Neuronal stem cell (in vitro differentiated cells): ENCODE measurements around the gene AHRR.
"Not testable (repeated sequence)": the region's sequence is repeated elsewhere in the genome, so short reads cannot be mapped to it uniquely, and the experiment has no call there.

Experiments
- DNase-seq: peaks from one replicate; pipeline ENCODE4 v3.0.0-alpha.2; 2013; ENCODE audit warnings: low spot score
- H2AFZ ChIP-seq: one replicate; pipeline ENCODE4 v1.6.1; 2013; ENCODE audit warnings: mild to moderate bottlenecking, low read length, inconsistent platforms
- H2AK5ac ChIP-seq: 2 replicates; pipeline ENCODE4 v1.6.1; 2013; ENCODE audit warnings: low read depth, mild to moderate bottlenecking, inconsistent platforms, low read length, moderate library complexity, mixed read lengths
- H2BK120ac ChIP-seq: 2 replicates; pipeline ENCODE4 v1.6.1; 2013; ENCODE audit warnings: low read depth, mild to moderate bottlenecking, inconsistent platforms, low read length, moderate library complexity, mixed read lengths
- H2BK12ac ChIP-seq: one replicate; pipeline ENCODE4 v1.6.1; 2013; ENCODE audit warnings: low read length, inconsistent platforms
- H2BK15ac ChIP-seq: 2 replicates; pipeline ENCODE4 v1.6.1; 2013; ENCODE audit warnings: mild to moderate bottlenecking, low read length, inconsistent platforms, mixed read lengths
- H2BK5ac ChIP-seq: one replicate; pipeline ENCODE4 v1.6.1; 2013; ENCODE audit warnings: inconsistent platforms, mild to moderate bottlenecking, low read length, moderate library complexity
- H3K14ac ChIP-seq: one replicate; pipeline ENCODE4 v1.6.1; 2013; ENCODE audit warnings: low read length, inconsistent platforms
- H3K18ac ChIP-seq: 2 replicates; pipeline ENCODE4 v1.6.1; 2013; ENCODE audit warnings: low read length, inconsistent platforms
- H3K23ac ChIP-seq: 2 replicates; pipeline ENCODE4 v1.6.1; 2013; ENCODE audit warnings: low read depth, mild to moderate bottlenecking, mixed read lengths, low read length, inconsistent platforms; ENCODE audit not compliant: poor library complexity
- H3K27ac ChIP-seq: replicated peaks from 3 replicates; pipeline ENCODE4 v1.5.1; 2013; ENCODE audit warnings: low read length, inconsistent platforms
- H3K27me3 ChIP-seq, 3 experiments: 2 replicates each; pipeline ENCODE4 v1.6.1; 2013; ENCODE audit warnings: low read length in 3 of 3, mild to moderate bottlenecking in 2 of 3, inconsistent platforms in 1 of 3, low read depth in 1 of 3, mixed read lengths in 1 of 3, moderate library complexity in 1 of 3; ENCODE audit not compliant: control insufficient read depth in 3 of 3, insufficient read depth in 3 of 3
- H3K36me3 ChIP-seq, 2 donors: replicated peaks in 1 of 2; 2 replicates each; pipeline ENCODE4 v1.6.1; 2013; ENCODE audit warnings: low read length in 2 of 2; ENCODE audit not compliant: control insufficient read depth in 2 of 2, insufficient read depth in 2 of 2
- H3K4ac ChIP-seq: 2 replicates; pipeline ENCODE4 v1.6.1; 2013; ENCODE audit warnings: inconsistent platforms, mild to moderate bottlenecking, low read length, moderate library complexity
- H3K4me1 ChIP-seq, 2 donors: 1 replicate in 1 of 2; 2 replicates in 1 of 2; pipeline ENCODE4 v1.6.1; 2013; ENCODE audit warnings: low read length in 2 of 2, low read depth in 1 of 2; ENCODE audit not compliant: control insufficient read depth in 2 of 2, insufficient read depth in 1 of 2
- H3K4me2 ChIP-seq: one replicate; pipeline ENCODE4 v1.6.1; 2013; ENCODE audit warnings: mild to moderate bottlenecking, low read length, inconsistent platforms; ENCODE audit not compliant: insufficient read depth, poor library complexity, severe bottlenecking
- H3K4me3 ChIP-seq, 2 donors: 2 replicates each; pipeline ENCODE4 v1.5.1; 2013; ENCODE audit warnings: low read length in 2 of 2, mild to moderate bottlenecking in 2 of 2, inconsistent platforms in 1 of 2, moderate library complexity in 1 of 2
- H3K79me1 ChIP-seq: one replicate; pipeline ENCODE4 v1.6.1; 2013; ENCODE audit warnings: low read depth, mild to moderate bottlenecking, inconsistent platforms, low read length, moderate library complexity
- H3K9ac ChIP-seq: one replicate; pipeline ENCODE4 v1.6.1; 2013; ENCODE audit warnings: mild to moderate bottlenecking, low read depth, low read length, inconsistent platforms; ENCODE audit not compliant: poor library complexity
- H3K9me3 ChIP-seq, 2 donors: replicated peaks in 1 of 2; 2 replicates each; pipeline versions ENCODE3 to v1.6.1; 2013; ENCODE audit warnings: low read length in 2 of 2, mild to moderate bottlenecking in 2 of 2, inconsistent platforms in 1 of 2, low read depth in 1 of 2, mixed read lengths in 1 of 2, moderate library complexity in 1 of 2; ENCODE audit not compliant: control insufficient read depth in 2 of 2, insufficient read depth in 1 of 2
- H4K8ac ChIP-seq: one replicate; pipeline ENCODE4 v1.6.1; 2013; ENCODE audit warnings: low read depth, mild to moderate bottlenecking, inconsistent platforms, low read length, moderate library complexity
- H4K91ac ChIP-seq: one replicate; pipeline ENCODE4 v1.6.1; 2013; ENCODE audit warnings: low read length, low read depth, mild to moderate bottlenecking, inconsistent platforms; ENCODE audit not compliant: poor library complexity
- WGBS, 2 donors: extraction: QIAGEN DNeasy Blood & Tissue Kit; methylation state at CpG; one replicate each; pipeline ENCODE4 v1.1.7; 2013; ENCODE audit warnings: missing lambda C conversion rate in 2 of 2, mixed read lengths in 1 of 2; ENCODE audit not compliant: insufficient read length in 2 of 2, insufficient replicate concordance in 1 of 2; ENCODE audit errors: extremely low coverage in 2 of 2; 5-methylcytosine and 5-hydroxymethylcytosine counted together

The AHRR gene

GRCh38 chr5:290200-290599, 31.3 kb upstream of the AHRR start:
- H2AK5ac ChIP-seq, H3K14ac ChIP-seq, H2BK12ac ChIP-seq, H3K9me3 ChIP-seq, H3K23ac ChIP-seq, H4K91ac ChIP-seq, H2AFZ ChIP-seq, H2BK15ac ChIP-seq, H3K27me3 ChIP-seq, H3K4ac ChIP-seq, H3K27ac ChIP-seq, H3K4me1 ChIP-seq, H3K4me3 ChIP-seq, H2BK5ac ChIP-seq, H3K9ac ChIP-seq, DNase-seq, H2BK120ac ChIP-seq, H3K18ac ChIP-seq, H3K4me2 ChIP-seq, H4K8ac ChIP-seq: not testable (repeated sequence)
- WGBS, 2 donors, result no CpG with 5 or more reads among the region's 13 CpGs
- H3K79me1 ChIP-seq, result peaks cover 14% of the 10 kb centered on the region
- peaks cover 12 to 35% of the 10 kb centered on the region in 2 donors for H3K36me3 ChIP-seq

GRCh38 chr5:291345-291744, 30.2 kb upstream of the AHRR start:
- not testable (repeated sequence) for H2BK12ac ChIP-seq, H3K4me2 ChIP-seq, H3K9ac ChIP-seq, H3K18ac ChIP-seq, H2BK120ac ChIP-seq, DNase-seq, H3K4ac ChIP-seq, H2BK15ac ChIP-seq, H2AFZ ChIP-seq, H3K79me1 ChIP-seq, H3K14ac ChIP-seq, H2AK5ac ChIP-seq, H3K23ac ChIP-seq, H2BK5ac ChIP-seq, H4K8ac ChIP-seq, H3K4me1 ChIP-seq, H3K9me3 ChIP-seq, H3K27me3 ChIP-seq, H3K27ac ChIP-seq, H3K4me3 ChIP-seq, H4K91ac ChIP-seq
- peaks cover 8 to 25% of the 10 kb centered on the region in 2 donors for H3K36me3 ChIP-seq
- no CpG with 5 or more reads among the region's 10 CpGs for WGBS, 2 donors

- not testable (repeated sequence) for H3K27me3 ChIP-seq, H3K14ac ChIP-seq, H3K79me1 ChIP-seq, H3K9ac ChIP-seq, H2AK5ac ChIP-seq, H2BK12ac ChIP-seq, H2BK120ac ChIP-seq, H3K23ac ChIP-seq, DNase-seq, H2AFZ ChIP-seq, H3K4me3 ChIP-seq, H3K27ac ChIP-seq, H3K4me2 ChIP-seq, H4K91ac ChIP-seq, H3K9me3 ChIP-seq, H3K4me1 ChIP-seq, H2BK15ac ChIP-seq, H3K18ac ChIP-seq, H4K8ac ChIP-seq, H2BK5ac ChIP-seq, H3K4ac ChIP-seq
- peaks cover 3 to 18% of the 10 kb centered on the region in 2 donors for H3K36me3 ChIP-seq
- WGBS, 2 donors, result no CpG with 5 or more reads among the region's 17 CpGs
Observed at GRCh38 chr5:294788-295187, 26.7 kb upstream of the AHRR start.

GRCh38 chr5:296207-296606, 25.3 kb upstream of the AHRR start:
- not testable (repeated sequence) for H3K27me3 ChIP-seq, H3K27ac ChIP-seq, H3K79me1 ChIP-seq, H2BK15ac ChIP-seq, H3K4me3 ChIP-seq, DNase-seq, H2BK5ac ChIP-seq, H3K9ac ChIP-seq, H2BK120ac ChIP-seq, H2AFZ ChIP-seq, H4K8ac ChIP-seq, H3K4ac ChIP-seq, H3K18ac ChIP-seq, H4K91ac ChIP-seq, H3K9me3 ChIP-seq, H3K4me1 ChIP-seq, H2BK12ac ChIP-seq, H2AK5ac ChIP-seq, H3K14ac ChIP-seq, H3K23ac ChIP-seq, H3K4me2 ChIP-seq
- peaks cover 3 to 14% of the 10 kb centered on the region in 2 donors for H3K36me3 ChIP-seq
- no CpG with 5 or more reads among the region's 10 CpGs for WGBS, 2 donors
